SK-N-SH (cell line): ENCODE results near the gene TMEM132D. TPM values are rescaled to one million over a fixed set of nuclear protein-coding genes. Genes with fewer than 3 reads are reported as not detected.

ENCODE experiments used
- CTCF ChIA-PET: fragments of 300-600, 350-600 bp; formaldehyde crosslinking; extraction: SDS; loops from one replicate; lab custom pipeline; 2021; lab: Yijun Ruan, JAX
- POLR2A ChIA-PET: fragments of 350-600 bp; sonication (Branson Sonifier 250); formaldehyde crosslinking; extraction: SDS; loops from one replicate; lab custom pipeline; 2020; ENCODE audit warnings: antibody characterized with exemption, inconsistent platforms; lab: Yijun Ruan, JAX
- DNase-seq: peaks from one replicate; pipeline ENCODE4 v3.0.0; 2012
- H2AFZ ChIP-seq: fragments of 200-600 bp; sonication (generic); 2 replicates; pipeline ENCODE4 v1.8.1; 2016; ENCODE audit warnings: antibody characterized with exemption, mild to moderate bottlenecking, low read depth
- H3F3A ChIP-seq: fragments of 200-600 bp; sonication (generic); replicated peaks from 2 replicates; pipeline ENCODE3; 2016; ENCODE audit warnings: antibody characterized with exemption, mild to moderate bottlenecking; ENCODE audit not compliant: insufficient read depth
- H3K27ac ChIP-seq, 2 experiments: fragments of 200-500 bp in 1 of 2; fragments of 200-600 bp in 1 of 2; sonication (Bioruptor generic) in 1 of 2; sonication (generic), shearing (Covaris generic) in 1 of 2; 2 replicates each; pipeline versions ENCODE4 v1.5.1 to v1.6.1; 2014 to 2016; ENCODE audit warnings: low read depth in 2 of 2, inconsistent platforms in 1 of 2, low read length in 1 of 2, mild to moderate bottlenecking in 1 of 2, mixed read lengths in 1 of 2
- H3K27me3 ChIP-seq: fragments of 200-600 bp; sonication (generic), shearing (Covaris generic); 2 replicates; pipeline ENCODE4 v1.6.1; 2016; ENCODE audit warnings: mixed run types; ENCODE audit not compliant: insufficient read depth
- H3K36me3 ChIP-seq, 2 experiments: fragments of 200-500 bp in 1 of 2; fragments of 200-600 bp in 1 of 2; sonication (Bioruptor generic) in 1 of 2; sonication (generic) in 1 of 2; replicated peaks in 1 of 2; 2 replicates each; pipeline versions ENCODE3 to v1.5.1; 2014 to 2016; ENCODE audit warnings: low read length in 1 of 2, mild to moderate bottlenecking in 1 of 2; ENCODE audit not compliant: insufficient read depth in 2 of 2, control insufficient read depth in 1 of 2
- H3K4me1 ChIP-seq, 2 experiments: fragments of 200-500 bp in 1 of 2; fragments of 200-600 bp in 1 of 2; sonication (Bioruptor generic) in 1 of 2; sonication (generic), shearing (Covaris generic) in 1 of 2; 2 replicates each; pipeline versions ENCODE4 v1.5.1 to v1.6.1; 2014 to 2016; ENCODE audit warnings: low read depth in 1 of 2, low read length in 1 of 2, mixed run types in 1 of 2; ENCODE audit not compliant: insufficient read depth in 2 of 2, control insufficient read depth in 1 of 2
- H3K4me2 ChIP-seq: fragments of 200-600 bp; sonication (generic), shearing (Covaris generic); 2 replicates; pipeline ENCODE4 v1.6.1; 2017; ENCODE audit warnings: mixed run types
- H3K4me3 ChIP-seq, 2 experiments: fragments of 200-500 bp in 1 of 2; fragments of 200-600 bp in 1 of 2; sonication (Bioruptor generic) in 1 of 2; sonication (generic), shearing (Covaris generic) in 1 of 2; 2 replicates each; pipeline versions ENCODE4 v1.5.1 to v1.8.1; 2014 to 2016; ENCODE audit warnings: low read depth in 2 of 2, inconsistent platforms in 1 of 2, low read length in 1 of 2, mild to moderate bottlenecking in 1 of 2, mixed read lengths in 1 of 2, moderate library complexity in 1 of 2
- H3K79me2 ChIP-seq: fragments of 200-600 bp; sonication (generic); 2 replicates; pipeline ENCODE4 v1.8.1; 2017; ENCODE audit warnings: mild to moderate bottlenecking; ENCODE audit not compliant: insufficient read depth
- H3K9ac ChIP-seq: fragments of 200-600 bp; sonication (generic); 2 replicates; pipeline ENCODE4 v1.6.1; 2017; ENCODE audit warnings: mixed run types
- H3K9me2 ChIP-seq: fragments of 200-600 bp; sonication (generic); 2 replicates; pipeline ENCODE4 v1.6.1; 2017; ENCODE audit warnings: mixed run types
- H3K9me3 ChIP-seq: fragments of 200-600 bp; sonication (generic); 2 replicates; pipeline ENCODE4 v1.6.1; 2017; ENCODE audit warnings: mixed run types, mild to moderate bottlenecking, moderate library complexity
- H4K20me1 ChIP-seq: fragments of 200-600 bp; sonication (generic); 2 replicates; pipeline ENCODE4 v1.6.1; 2017; ENCODE audit warnings: mild to moderate bottlenecking, mixed run types; ENCODE audit not compliant: insufficient read depth
- ELF1 ChIP-seq: IDR thresholded peaks from 2 replicates; pipeline ENCODE4 v1.4.0; 2012
- EZH2phosphoT487 ChIP-seq: fragments of 200-600 bp; sonication (generic); IDR thresholded peaks from 2 replicates; pipeline ENCODE4 v1.6.1; 2017; ENCODE audit warnings: low read depth, mixed run types, mild to moderate bottlenecking, antibody characterized with exemption, moderate library complexity, borderline replicate concordance
- FOSL2 ChIP-seq: IDR thresholded peaks from 2 replicates; pipeline ENCODE4 v1.4.0; 2012; ENCODE audit warnings: low read depth, mild to moderate bottlenecking, moderate library complexity, borderline replicate concordance
- FOXJ3 ChIP-seq: sonication (generic); formaldehyde crosslinking; IDR thresholded peaks from 2 replicates; pipeline ENCODE4 v1.5.1; 2020; ENCODE audit warnings: mild to moderate bottlenecking, missing genetic modification reagents
- FOXM1 ChIP-seq: IDR thresholded peaks from 2 replicates; pipeline ENCODE4 v1.4.0; 2012; ENCODE audit warnings: low read depth, mild to moderate bottlenecking
- GABPA ChIP-seq: IDR thresholded peaks from 2 replicates; pipeline ENCODE4 v1.4.0; 2012; ENCODE audit warnings: low read depth, mild to moderate bottlenecking
- GATA2 ChIP-seq: sonication (generic); formaldehyde crosslinking; IDR thresholded peaks from 2 replicates; pipeline ENCODE4 v1.5.0; 2020; ENCODE audit warnings: mild to moderate bottlenecking, missing genetic modification reagents
- JUND ChIP-seq: IDR thresholded peaks from 2 replicates; pipeline ENCODE4 v1.4.0; 2012
- NFIC ChIP-seq: IDR thresholded peaks from 2 replicates; pipeline ENCODE4 v1.4.0; 2012; ENCODE audit warnings: borderline replicate concordance
- NRF1 ChIP-seq: IDR thresholded peaks from 2 replicates; pipeline ENCODE4 v1.6.1; 2012; ENCODE audit warnings: low read depth, mild to moderate bottlenecking, low read length
- POLR2AphosphoS5 ChIP-seq: IDR thresholded peaks from 2 replicates; pipeline ENCODE4 v1.6.1; 2012; ENCODE audit warnings: low read depth, low read length
- RAD21 ChIP-seq: IDR thresholded peaks from 2 replicates; pipeline ENCODE4 v1.6.1; 2012; ENCODE audit warnings: mild to moderate bottlenecking, low read length
- RFX5 ChIP-seq: IDR thresholded peaks from 2 replicates; pipeline ENCODE4 v1.6.1; 2012; ENCODE audit warnings: mild to moderate bottlenecking, improper control_type of control experiment, low read length
- SIN3A ChIP-seq: IDR thresholded peaks from 2 replicates; pipeline ENCODE4 v1.6.1; 2012; ENCODE audit warnings: low read depth, mild to moderate bottlenecking, low read length, moderate library complexity, borderline replicate concordance
- SMC3 ChIP-seq: IDR thresholded peaks from 2 replicates; pipeline ENCODE4 v1.6.1; 2012; ENCODE audit warnings: low read depth, low read length, improper control_type of control experiment
- YY1 ChIP-seq: IDR thresholded peaks from 2 replicates; pipeline ENCODE4 v1.4.0; 2012; ENCODE audit warnings: low read depth, mild to moderate bottlenecking
- WGBS: methylation state at CpG from one replicate; pipeline ENCODE4 v1.1.6; 2017; ENCODE audit warnings: low lambda C conversion rate; 5-methylcytosine and 5-hydroxymethylcytosine counted together
- polyA plus RNA-seq, 3 experiments: library from polyadenylated mRNA; depleted of rRNA; stranded (reverse); fragments of >200 nt; gene quantifications; 2 replicates each; pipeline ENCODE4 v1.2.3, GENCODE V29; 2012
- TF ChIP-seq, protein P1 (sequence below): IDR thresholded peaks from 2 replicates; pipeline ENCODE4 v1.4.0; 2012; ENCODE audit warnings: low read depth, borderline replicate concordance
- TF ChIP-seq, protein P2 (sequence below): IDR thresholded peaks from 2 replicates; pipeline ENCODE4 v1.6.1; 2012; ENCODE audit warnings: mild to moderate bottlenecking, low read depth, low read length, moderate library complexity
- TF ChIP-seq, protein P3 (sequence below): fragments of 150-350 bp; IDR thresholded peaks from 2 replicates; pipeline ENCODE4 v1.6.1; 2017; ENCODE audit warnings: antibody characterized with exemption, low read length, low read depth, borderline replicate concordance

Gene TMEM132D
- polyA plus RNA-seq, 1 of the 3 experiments (the other 2 are of a cell fraction) = not detected

DNA sequence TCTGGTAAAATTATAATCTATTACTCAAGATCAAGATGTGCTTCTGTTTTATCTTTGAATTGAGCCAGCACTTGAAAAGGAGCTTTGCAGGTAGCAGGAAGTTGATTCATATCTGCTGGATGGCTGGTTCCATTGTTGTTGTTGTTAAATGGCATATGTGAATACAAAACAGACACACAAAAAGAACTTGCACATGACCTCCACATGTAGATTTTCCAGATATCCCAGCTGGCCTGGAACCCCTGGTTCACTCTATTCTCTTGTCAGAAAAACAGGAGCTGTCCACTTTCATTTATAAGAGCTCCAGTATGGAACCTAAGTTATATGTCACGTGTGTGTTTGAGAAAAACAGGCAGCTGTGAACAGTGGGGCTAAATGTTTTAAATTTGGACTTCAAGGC, 273.9 kb downstream of the TMEM132D start:
- Histone ChIP-seq H3K4me2 (no peak overlapping the region), H4K20me1 (no peaks in the 10 kb centered on the region), H3K27ac (no peak overlapping the region), H3K9ac (no peak overlapping the region)
- CTCF ChIA-PET = interaction anchor here (0.7 to 0.9 kb wide), 2 partner anchors 10 to 42 kb away, joined by 3 to 4 read pairs; no protein-coding TSS in a partner anchor
- TF ChIP-seq, protein P1, sequence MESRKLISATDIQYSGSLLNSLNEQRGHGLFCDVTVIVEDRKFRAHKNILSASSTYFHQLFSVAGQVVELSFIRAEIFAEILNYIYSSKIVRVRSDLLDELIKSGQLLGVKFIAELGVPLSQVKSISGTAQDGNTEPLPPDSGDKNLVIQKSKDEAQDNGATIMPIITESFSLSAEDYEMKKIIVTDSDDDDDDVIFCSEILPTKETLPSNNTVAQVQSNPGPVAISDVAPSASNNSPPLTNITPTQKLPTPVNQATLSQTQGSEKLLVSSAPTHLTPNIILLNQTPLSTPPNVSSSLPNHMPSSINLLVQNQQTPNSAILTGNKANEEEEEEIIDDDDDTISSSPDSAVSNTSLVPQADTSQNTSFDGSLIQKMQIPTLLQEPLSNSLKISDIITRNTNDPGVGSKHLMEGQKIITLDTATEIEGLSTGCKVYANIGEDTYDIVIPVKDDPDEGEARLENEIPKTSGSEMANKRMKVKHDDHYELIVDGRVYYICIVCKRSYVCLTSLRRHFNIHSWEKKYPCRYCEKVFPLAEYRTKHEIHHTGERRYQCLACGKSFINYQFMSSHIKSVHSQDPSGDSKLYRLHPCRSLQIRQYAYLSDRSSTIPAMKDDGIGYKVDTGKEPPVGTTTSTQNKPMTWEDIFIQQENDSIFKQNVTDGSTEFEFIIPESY = no peak
- no peak for TF ChIP-seq SMC3
- TF ChIP-seq YY1 = no peak
- TF ChIP-seq RFX5 = no peak
- no peak for TF ChIP-seq SIN3A
- TF ChIP-seq FOSL2 = no peak
- TF ChIP-seq RAD21 = no peak
- no peak for TF ChIP-seq FOXM1
- TF ChIP-seq POLR2AphosphoS5 = no peak
- no peak for TF ChIP-seq GATA2
- no peak for TF ChIP-seq NFIC
- no peak for TF ChIP-seq GABPA
- TF ChIP-seq ELF1 = no peak
- TF ChIP-seq JUND = no peak
- TF ChIP-seq NRF1 = no peak
- TF ChIP-seq, protein P2, sequence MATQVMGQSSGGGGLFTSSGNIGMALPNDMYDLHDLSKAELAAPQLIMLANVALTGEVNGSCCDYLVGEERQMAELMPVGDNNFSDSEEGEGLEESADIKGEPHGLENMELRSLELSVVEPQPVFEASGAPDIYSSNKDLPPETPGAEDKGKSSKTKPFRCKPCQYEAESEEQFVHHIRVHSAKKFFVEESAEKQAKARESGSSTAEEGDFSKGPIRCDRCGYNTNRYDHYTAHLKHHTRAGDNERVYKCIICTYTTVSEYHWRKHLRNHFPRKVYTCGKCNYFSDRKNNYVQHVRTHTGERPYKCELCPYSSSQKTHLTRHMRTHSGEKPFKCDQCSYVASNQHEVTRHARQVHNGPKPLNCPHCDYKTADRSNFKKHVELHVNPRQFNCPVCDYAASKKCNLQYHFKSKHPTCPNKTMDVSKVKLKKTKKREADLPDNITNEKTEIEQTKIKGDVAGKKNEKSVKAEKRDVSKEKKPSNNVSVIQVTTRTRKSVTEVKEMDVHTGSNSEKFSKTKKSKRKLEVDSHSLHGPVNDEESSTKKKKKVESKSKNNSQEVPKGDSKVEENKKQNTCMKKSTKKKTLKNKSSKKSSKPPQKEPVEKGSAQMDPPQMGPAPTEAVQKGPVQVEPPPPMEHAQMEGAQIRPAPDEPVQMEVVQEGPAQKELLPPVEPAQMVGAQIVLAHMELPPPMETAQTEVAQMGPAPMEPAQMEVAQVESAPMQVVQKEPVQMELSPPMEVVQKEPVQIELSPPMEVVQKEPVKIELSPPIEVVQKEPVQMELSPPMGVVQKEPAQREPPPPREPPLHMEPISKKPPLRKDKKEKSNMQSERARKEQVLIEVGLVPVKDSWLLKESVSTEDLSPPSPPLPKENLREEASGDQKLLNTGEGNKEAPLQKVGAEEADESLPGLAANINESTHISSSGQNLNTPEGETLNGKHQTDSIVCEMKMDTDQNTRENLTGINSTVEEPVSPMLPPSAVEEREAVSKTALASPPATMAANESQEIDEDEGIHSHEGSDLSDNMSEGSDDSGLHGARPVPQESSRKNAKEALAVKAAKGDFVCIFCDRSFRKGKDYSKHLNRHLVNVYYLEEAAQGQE = no peak
- no peak for TF ChIP-seq FOXJ3 (CRISPR knock-in tag)
- TF ChIP-seq, protein P3, sequence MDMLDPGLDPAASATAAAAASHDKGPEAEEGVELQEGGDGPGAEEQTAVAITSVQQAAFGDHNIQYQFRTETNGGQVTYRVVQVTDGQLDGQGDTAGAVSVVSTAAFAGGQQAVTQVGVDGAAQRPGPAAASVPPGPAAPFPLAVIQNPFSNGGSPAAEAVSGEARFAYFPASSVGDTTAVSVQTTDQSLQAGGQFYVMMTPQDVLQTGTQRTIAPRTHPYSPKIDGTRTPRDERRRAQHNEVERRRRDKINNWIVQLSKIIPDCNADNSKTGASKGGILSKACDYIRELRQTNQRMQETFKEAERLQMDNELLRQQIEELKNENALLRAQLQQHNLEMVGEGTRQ = no peak
- TF ChIP-seq EZH2phosphoT487 = no peak
- TF ChIP-seq, all 33 proteins: peak for 0
- no peaks in the 10 kb centered on the region; a peak in 1 of 4 replicates for H3K4me1 ChIP-seq
- POLR2A ChIA-PET = no interaction called here
- no peaks in the 10 kb centered on the region for H3K9me2 ChIP-seq
- H3K9me3 ChIP-seq = no peaks in the 10 kb centered on the region
- no peaks in the 10 kb centered on the region for H3F3A ChIP-seq
- no peaks in the 10 kb centered on the region for H3K79me2 ChIP-seq
- no peak overlapping the region for H3K4me3 ChIP-seq
- DNase-seq = no peak
- WGBS = 20% methylated on average over 1 of the region's 1 CpG
- no peak overlapping the region for H2AFZ ChIP-seq
- H3K36me3 ChIP-seq = no peaks in the 10 kb centered on the region
- no peaks in the 10 kb centered on the region for H3K27me3 ChIP-seq
